ENCODE data around the gene CRACDL.

GRCh38 chr2:98805412-98806171, 130.4 kb downstream of the CRACDL start:
- TF ChIP-seq TARDBP (IDR thresholded peaks at IDR 0.05) (no peak), HDGF (IDR thresholded peaks at IDR 0.05; ENCODE audit: borderline replicate concordance) (no peak), ELF4 (IDR thresholded peaks at IDR 0.05) (no peak), FOXK2 (IDR thresholded peaks at IDR 0.05) (no peak), SP1 (IDR thresholded peaks at IDR 0.05) (no peak), LEF1 (IDR thresholded peaks at IDR 0.05; ENCODE audit: borderline replicate concordance) (no peak), FOXA1 (IDR thresholded peaks at IDR 0.05) (no peak), BHLHE40 (IDR thresholded peaks at IDR 0.05; ENCODE audit: borderline replicate concordance) (no peak), FOXM1 (IDR thresholded peaks at IDR 0.05; ENCODE audit: borderline replicate concordance) (no peak), CTBP1 (IDR thresholded peaks at IDR 0.05; ENCODE audit: borderline replicate concordance) (no peak), SUZ12 (IDR thresholded peaks at IDR 0.05) (no peak), L3MBTL2 (conservative IDR thresholded peaks at IDR 0.05) (no peak)

Measured in HEK293T (cell line).